Ishikawa (cell line): ENCODE results near the gene ABHD4.

Experiments used
- MAX ChIP-seq: IDR thresholded peaks from 2 replicates; pipeline ENCODE4 v1.6.1; 2012
- REST ChIP-seq: IDR thresholded peaks from 2 replicates; pipeline ENCODE4 v1.6.1; 2012; ENCODE audit warnings: low read depth, mild to moderate bottlenecking

DNA sequence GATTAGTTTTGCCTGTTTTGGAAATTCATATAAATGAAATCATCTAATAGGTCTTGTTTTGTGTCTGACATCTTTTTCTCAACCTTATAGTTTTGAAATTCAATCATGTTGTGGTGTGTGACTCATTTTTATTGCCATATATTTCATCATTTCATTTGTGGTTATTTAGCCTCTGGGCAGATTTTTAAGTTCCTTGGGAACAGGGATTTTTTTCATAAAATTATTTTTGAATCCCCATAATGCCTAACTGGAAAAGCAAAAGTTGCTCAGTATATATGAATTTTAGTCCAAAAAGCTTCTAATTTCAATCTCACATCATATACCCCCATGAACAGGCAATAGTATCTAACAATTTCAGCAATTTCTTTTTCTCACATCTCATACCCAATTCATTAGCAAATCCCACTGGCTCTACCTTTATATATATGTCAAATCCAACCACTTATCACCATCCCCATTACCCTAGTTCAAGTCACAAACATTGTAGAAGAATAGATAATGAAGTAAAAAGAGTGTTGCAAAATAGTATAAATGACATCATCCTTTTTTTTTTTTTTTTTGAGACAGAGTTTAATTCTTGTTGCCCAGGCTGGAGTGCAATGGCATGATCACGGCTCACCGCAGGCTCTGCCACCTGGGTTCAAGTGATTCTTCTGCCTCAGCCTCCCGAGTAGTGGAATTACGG, 48.6 kb downstream of the ABHD4 start:
- no peak for TF ChIP-seq REST
- no peak for TF ChIP-seq MAX
